HepG2 (cell line): ENCODE results near the gene OR6V1.

ENCODE experiments used
- CTCF ChIP-seq: sonication (generic); formaldehyde crosslinking; IDR thresholded peaks from 2 replicates; pipeline ENCODE4 v1.5.0; 2020; ENCODE audit warnings: mild to moderate bottlenecking, missing genetic modification reagents, moderate library complexity
- HBP1 ChIP-seq: IDR thresholded peaks from 2 replicates; pipeline ENCODE4 v1.6.1; 2016; ENCODE audit warnings: low read depth, control low read depth
- HDAC2 ChIP-seq: sonication (generic); formaldehyde crosslinking; IDR thresholded peaks from 2 replicates; pipeline ENCODE4 v1.4.0; 2020; ENCODE audit warnings: missing genetic modification reagents
- HNRNPUL1 ChIP-seq: fragments of 200-400 bp; formaldehyde crosslinking; IDR thresholded peaks from 2 replicates; pipeline ENCODE4 v1.6.1; 2017; ENCODE audit warnings: low read depth, mild to moderate bottlenecking, low read length, moderate library complexity
- MYC ChIP-seq: sonication (generic); formaldehyde crosslinking; IDR thresholded peaks from 2 replicates; pipeline ENCODE4 v1.9.0; 2021; ENCODE audit warnings: missing genetic modification reagents, borderline replicate concordance
- NFATC3 ChIP-seq: sonication (generic); formaldehyde crosslinking; IDR thresholded peaks from 2 replicates; pipeline ENCODE4 v1.5.1; 2020; ENCODE audit warnings: mild to moderate bottlenecking, missing genetic modification reagents
- POLR2AphosphoS5 ChIP-seq: IDR thresholded peaks from 2 replicates; pipeline ENCODE4 v1.6.1; 2012; ENCODE audit warnings: low read depth, low read length
- ZNF282 ChIP-seq: fragments of 450-650 bp; IDR thresholded peaks from 2 replicates; pipeline ENCODE4 v1.6.1; 2018; ENCODE audit not compliant: partially characterized antibody
- ZNF709 ChIP-seq: sonication (generic); formaldehyde crosslinking; IDR thresholded peaks from 2 replicates; pipeline ENCODE4 v1.5.0; 2020; ENCODE audit warnings: mild to moderate bottlenecking, missing genetic modification reagents
- ZNF780A ChIP-seq: sonication (generic); formaldehyde crosslinking; IDR thresholded peaks from 2 replicates; pipeline ENCODE4 v1.8.0; 2022; ENCODE audit warnings: mild to moderate bottlenecking, missing genetic modification reagents, moderate library complexity
- ZSCAN29 ChIP-seq: sonication (generic); formaldehyde crosslinking; conservative IDR thresholded peaks from 2 replicates; pipeline ENCODE4 v1.4.0; 2020; ENCODE audit warnings: mild to moderate bottlenecking, missing genetic modification reagents

GRCh38 chr7:143003393-143004051, 48.6 kb upstream of the OR6V1 start:
- TF ChIP-seq ZNF709 (CRISPR knock-in tag) (no peak), ZSCAN29 (no peak), HDAC2 (no peak), POLR2AphosphoS5 (no peak), CTCF (CRISPR knock-in tag) (peak; percentile 46), HBP1 (CRISPR knock-in tag) (no peak), HNRNPUL1 (no peak), ZNF282 (no peak), MYC (CRISPR knock-in tag) (no peak), ZNF780A (CRISPR knock-in tag) (no peak), NFATC3 (CRISPR knock-in tag) (no peak)
